NCI-H1105 treated with DMSO at 0.1 percent for 48 hours (cell line): ENCODE data around the gene CCER1.
A peak's percentile ranks its signal among the peaks of the same experiment; 100 is the strongest.

Experiments
- DNase-seq: peaks from one replicate; lab custom pipeline; 2025; lab: John Stamatoyannopoulos, UW

CCER1 gene

DNA sequence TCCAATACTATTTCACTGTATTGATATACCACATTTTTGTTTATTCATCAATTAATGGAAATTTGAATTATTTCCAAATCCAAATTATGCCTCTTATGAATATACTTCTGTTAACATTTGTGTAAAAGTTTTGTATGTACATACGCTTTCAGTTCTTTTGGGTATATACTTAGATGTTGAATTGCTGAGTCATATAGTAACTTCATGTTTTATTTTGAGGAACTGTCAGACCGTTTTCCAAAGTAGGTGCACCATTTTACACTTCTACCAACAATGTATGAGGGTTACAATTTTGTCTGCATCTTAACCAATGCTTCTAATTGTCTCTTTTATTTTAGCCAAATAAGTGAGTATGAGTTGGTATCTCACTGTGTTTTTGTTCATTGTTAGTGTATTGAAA is 10.2 kb upstream of the CCER1 start:
- DNase-seq = no peak

DNA sequence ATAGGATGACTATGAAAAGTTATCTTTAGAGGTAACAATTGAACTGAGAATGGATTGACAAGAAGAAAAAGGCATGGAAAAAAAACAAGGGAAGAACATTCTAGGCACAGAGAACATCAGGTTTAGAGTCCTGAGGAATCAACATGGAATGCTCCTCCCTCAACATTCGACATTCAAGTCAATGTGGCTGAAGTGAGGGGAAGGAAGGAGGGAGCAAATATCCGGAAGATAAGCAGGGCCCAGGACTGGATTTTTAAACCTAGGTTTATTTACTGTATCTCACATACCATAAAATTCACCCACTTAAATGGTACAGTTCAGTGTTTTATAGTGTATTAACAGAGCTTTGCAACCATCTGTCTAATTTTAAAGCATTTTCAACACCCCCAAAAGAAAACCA is 9.6 kb upstream of the CCER1 start:
- no peak for DNase-seq

DNA sequence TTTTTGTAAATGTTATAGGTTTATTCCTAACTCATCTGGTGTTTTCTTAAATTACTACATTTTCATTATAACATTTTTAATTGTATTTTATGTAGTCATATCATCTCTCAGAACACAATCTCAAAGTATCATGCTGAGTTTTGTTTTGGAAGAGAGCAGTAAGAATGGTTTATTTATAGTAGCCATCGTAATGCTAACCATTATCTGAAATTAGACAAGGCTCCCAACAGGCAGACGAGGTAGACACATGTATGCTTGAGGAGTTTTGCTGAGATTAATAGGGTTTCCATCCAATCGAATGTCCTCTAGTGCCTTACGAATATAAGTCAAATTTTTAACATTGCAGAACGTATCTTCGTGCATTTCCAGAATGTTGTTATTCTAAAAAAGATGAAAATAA is 9.0 kb upstream of the CCER1 start:
- DNase-seq = no peak

DNA sequence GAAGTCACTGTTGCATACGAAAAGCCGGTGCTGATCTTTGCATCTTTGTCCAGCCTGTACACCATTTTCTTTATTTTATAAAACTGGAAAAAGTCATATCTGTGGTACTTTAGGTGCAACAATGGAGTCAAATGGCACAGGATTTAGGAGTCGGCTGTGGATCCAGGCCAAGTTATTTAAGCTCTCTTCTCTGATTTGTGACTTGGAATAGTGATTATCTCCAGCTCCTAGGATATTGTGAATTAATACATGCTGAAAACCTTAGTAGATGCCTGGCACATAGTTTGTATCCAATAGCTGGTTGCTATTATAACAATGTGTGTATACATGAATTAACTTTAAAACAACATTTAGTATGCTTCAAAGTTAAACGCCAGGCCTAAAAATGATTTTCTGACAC is 6.2 kb upstream of the CCER1 start:
- no peak for DNase-seq

DNA sequence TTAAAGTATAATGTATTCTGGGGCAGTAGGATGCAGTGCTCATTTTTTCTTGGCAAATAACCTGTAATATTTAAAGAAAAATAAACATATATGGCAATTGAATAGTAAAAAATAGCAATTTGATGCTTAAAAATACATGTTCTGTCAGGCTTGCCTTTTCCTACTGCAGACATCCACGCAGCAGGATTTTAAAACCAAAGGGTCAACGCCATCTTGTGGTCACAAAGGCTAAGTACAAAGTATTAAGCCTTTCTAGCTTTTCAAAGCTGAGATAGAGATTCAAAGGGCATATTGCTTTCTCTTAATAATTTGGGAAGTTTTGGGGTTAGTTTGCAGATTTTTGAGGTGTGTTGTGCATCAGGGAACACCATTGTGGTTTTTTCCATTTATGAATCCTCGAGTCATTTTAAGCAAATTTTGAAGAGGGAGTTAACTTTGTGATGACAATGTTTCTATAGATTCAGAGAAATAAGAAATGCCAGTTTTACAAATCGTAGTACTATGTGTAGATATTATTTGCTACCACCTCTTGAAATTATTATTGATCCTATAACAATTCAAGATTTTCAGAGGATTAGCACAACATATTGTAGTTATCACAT is 4.7 kb upstream of the CCER1 start:
- DNase-seq = peak; percentile 63

DNA sequence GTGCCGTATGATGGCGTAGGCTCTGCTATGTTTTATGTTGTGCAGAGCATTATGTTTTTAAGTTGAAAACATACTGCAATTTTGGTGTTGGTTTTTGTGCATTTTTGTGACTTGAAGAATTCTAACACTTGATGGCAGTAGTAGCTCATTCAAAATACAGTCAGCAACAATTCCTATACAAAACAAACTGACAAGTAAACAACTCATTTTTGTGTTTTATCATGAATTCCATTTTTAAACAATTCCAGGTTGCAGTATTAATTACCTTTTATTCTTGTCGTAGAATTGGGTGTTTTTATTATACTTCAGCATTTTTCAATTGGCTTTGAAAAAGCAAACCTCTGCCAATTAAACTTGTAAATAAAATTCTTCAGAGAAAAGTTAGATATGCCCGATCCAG is 4.1 kb upstream of the CCER1 start:
- DNase-seq = no peak

DNA sequence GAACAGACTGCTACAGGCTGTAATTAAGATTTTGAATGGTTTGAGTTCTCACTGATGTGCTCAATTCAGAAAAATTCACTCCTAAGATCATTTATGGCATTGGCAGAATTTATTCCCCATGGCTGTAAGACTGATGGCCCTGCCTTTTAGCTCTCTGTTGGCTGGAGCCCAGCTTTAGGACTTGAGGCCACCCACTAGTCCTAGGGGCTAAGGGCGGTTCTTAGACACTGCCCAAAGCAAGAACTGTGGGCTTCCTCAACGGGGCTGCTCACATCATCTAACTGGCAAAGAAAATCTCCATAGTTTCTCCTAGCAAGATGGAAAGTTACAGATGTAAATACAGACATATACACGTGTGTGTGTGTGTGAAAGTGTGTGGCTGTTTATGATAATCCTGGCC is 3.4 kb upstream of the CCER1 start:
- DNase-seq = no peak

DNA sequence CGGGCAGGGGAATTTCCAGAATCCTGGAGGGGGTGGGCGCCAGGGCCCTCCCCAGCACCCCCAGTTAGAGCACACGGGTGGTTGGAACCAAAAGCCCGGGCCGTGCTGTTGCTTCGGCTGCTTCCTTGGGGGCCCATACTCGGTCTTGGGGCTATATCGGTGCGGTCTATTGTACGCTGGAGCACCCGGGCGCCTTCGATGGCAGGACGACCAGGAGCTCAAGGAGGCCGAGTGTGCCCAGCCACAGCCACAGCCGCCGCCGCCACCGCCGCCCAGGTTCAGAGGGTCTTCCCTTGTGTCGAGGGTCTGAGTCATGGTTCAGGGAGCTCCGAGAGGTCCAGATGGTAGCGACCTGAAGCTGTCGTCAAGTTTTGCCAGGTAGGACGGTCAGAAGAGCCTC is 548 bp downstream of the CCER1 start:
- DNase-seq = no peak

DNA sequence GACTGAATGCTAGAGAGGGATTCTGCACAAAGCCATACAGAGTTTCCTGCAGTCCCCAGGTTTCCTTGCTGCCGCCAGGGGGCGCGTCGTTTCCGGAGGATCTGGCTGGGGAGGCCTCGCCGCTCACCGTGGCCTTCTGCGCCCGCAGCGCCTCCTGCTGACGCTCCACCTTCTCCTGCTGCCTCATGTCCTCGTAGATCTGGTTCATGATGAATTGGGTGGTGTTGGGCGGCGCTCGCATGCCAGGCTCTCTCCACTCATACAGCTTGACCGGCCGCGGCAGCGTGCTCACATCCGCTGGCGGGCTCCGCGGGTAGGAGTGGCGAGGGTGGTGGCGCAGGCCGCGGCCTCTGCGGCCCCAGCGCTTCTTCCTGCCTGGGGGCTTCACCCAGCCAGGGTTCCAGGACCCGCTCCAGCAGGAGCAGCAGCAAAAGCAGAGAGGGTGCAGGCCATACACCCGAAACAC is 987 bp downstream of the CCER1 start:
- no peak for DNase-seq

DNA sequence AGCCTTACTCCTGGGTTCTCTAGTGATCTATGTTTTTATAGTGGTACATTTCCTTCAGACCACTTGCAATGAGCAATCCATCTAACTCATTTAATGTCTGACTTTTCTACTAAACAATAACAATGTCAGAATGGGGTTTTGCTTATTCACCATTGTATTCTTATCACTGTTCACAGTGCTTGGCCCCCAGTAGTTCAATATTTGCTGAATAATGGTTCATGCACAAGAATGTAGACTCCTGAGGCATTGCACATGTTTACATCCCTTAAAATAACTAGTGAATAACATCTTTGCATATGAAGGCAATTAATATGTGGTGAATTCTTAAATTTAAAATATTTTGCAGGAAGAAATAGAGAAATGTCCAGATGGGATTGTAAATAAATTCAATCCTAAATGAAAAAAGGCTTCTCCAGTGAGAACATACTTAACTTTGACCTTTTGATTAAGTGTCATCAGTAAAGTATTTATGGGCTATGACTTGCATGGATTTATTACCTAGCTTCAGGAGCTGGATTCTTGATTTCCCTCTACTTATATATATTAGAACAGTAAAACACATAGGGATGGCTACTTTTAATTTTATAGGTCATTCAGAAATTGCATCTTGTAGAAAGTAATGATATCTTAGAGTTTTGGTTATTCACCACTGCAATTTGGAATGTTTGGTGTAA is 3.4 kb downstream of the CCER1 start:
- no peak for DNase-seq

DNA sequence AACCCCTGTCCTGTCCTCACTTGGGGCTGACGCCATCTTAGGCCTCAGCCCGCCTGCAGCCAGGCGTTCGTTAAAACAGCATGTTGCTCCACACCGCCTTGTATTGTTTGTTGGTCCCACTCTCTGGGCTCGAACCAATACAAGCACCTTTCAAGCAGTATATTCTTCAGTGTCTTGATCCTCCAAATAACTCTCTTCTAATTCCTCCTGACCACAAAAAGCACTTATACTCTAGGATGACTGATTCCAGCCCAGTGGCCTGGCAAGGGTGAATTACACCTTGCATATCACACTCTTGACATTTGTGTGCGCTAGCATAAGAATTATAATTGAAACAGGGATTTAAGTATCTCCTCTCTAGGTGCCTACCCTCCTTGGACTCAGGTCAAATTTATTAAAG is 7.1 kb downstream of the CCER1 start:
- DNase-seq = no peak

DNA sequence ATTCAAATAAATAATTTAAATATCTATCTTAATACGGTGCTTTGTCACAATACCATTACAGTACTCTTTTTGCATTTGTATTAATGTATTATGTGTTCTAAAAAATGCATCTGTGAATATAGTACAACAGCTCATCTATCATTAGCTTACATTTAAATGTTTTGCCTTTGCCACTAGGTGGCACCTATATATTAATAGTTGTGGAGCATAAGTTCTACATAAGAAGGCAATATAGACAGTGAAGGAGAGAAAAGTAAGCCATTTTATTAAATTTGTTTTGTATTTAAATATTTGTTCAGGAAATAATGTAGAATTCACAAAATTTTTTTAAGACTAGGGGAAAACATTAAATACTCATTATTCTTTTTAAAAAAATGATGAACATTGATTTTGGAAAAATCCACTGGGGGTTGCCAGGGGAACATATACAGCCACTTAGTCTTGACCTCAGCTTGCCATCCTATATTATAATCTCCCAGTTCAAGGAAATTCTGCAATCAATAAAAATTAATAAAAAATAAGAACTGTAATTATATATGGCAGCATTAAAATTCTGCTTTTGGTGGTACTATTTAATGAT is 9.8 kb downstream of the CCER1 start:
- DNase-seq = peak; percentile 70

DNA sequence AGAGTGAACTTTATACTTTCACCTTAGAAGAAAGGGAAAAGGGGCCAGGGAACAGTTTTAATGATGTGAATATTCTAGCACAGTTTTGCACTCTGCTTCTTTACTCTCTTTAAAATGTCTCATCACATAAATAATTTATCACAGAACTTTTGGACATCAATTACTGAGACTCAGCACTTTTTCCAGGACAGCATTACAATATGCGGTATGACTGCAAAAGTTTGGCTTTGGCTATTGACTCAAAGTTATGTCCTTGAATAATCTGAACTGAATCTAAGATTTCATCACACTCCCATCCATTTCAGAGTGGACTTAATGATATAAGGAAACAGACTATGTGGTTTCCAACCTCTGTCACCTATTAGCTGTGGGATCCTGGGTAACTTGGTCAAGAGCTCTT is 11.7 kb downstream of the CCER1 start:
- DNase-seq = no peak

DNA sequence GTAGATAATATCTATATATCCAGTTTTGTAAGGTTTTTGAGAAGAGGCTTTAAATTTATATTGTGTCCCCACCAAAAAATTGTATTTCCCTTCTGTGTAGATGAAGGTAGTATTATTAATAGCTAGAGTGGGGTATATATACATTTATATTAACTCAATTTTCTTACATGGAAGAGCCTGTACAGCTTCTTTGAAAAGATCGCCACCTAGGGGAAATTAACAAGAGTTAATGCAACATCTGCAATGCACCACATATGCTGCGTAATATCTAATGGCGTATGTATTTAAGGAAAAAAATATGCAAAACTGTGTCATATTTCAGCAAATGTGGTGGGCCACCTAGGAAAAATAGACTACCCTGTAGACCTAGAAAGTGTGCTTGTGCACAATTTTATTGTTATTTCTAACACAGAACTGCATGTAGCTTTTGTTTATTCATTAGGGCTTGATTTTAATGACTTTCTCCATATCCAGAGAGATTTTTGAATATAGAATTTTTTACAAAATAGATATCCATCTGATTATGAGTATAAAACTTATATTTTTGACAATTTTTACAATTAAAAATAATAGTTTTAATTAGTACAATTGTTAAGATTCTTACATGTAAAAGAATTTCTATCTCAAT is 14.0 kb downstream of the CCER1 start:
- DNase-seq = peak; percentile 79

DNA sequence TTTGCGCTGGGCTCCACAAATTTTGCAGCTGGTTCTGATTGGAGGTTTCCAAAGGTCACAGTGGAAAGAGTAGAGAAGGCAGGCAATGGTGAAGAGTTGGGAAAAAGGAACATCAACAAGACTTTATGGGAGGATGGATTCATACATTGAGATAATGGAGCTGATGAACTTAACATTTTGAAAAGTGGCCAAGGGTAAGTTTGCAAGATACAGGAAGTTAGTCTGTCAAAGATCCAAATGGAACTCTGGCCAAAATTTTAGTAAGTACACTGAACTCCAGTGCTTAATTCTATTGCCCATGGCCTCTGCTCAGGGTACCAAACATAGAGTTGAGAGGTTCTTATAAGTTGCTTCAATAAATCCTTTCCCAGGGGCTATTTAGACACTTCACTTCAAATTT is 15.6 kb downstream of the CCER1 start:
- DNase-seq = no peak

DNA sequence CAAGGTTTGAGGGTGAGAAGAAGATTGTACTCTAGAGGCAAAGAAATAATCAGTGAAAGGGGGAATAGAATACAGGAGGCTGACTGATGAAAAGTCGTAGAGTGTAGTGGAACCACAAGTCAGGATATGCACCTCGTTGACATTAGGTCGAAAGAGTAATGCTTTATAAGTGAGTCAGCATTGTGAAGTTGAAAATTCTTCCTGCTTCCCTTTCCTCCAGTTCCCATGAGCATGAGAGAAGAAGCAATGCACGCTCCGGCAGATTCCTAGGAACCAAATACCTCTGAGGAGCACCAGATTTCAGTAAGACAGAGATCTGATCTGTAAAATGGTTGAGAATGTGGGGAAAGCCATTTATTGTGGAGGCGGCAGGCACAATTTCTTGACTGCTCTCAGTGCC is 16.5 kb downstream of the CCER1 start:
- no peak for DNase-seq

DNA sequence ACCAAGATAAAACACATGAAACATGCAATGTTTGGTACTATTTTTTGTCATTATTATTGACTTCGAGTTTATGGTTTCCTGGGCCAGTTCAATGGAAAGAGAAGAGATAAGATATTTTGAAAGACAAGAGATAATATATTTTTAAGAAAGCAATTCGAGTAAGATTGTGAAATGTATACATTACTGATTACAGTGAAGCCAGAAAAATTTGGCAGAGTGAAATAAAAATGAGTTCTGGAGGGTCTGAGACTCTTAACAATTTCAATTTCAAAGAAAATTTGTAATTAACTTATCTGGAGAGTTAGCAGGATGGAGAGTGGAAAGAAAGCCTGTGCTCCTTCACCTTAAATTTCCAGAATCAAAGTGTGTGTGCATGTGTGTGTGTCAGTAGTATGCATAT is 17.3 kb downstream of the CCER1 start:
- no peak for DNase-seq

DNA sequence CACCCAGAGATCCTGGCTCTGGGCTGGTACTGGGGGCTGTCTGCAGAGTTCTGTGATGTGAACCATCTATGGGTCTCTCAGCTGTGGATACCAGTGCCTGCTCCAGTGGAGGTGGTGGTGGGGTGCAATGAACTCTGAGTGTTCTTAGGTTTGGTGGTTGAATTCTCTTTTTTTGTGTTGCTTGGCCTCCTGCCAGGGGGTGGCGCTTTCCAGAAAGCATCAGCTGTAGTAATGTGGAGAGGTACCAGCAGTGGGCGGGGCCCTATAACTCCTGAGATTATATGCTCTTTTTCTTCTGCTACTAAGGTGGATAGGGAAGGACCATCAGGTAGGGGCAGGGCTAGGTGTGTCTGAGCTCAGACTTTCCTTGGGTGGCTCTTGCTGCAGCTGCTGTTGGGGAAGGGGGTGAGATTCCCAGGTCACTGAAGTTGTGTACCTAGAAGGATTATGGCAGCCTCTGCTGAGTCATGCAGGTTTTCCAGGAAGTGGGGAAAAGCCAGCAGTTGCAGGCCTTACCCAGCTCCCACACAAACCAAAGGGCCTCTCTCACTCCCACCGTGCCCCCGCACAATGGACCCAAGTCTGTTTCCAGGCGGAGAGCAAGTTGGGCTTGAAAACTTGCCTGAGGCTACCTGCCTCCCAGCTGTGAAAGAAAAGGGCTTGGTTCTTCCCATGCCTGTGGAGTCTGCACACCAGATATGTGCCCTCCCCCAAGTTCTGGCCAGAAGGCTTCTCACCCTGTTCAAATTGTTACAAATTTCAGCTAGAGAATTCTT is 18.6 kb downstream of the CCER1 start:
- DNase-seq = no peak

DNA sequence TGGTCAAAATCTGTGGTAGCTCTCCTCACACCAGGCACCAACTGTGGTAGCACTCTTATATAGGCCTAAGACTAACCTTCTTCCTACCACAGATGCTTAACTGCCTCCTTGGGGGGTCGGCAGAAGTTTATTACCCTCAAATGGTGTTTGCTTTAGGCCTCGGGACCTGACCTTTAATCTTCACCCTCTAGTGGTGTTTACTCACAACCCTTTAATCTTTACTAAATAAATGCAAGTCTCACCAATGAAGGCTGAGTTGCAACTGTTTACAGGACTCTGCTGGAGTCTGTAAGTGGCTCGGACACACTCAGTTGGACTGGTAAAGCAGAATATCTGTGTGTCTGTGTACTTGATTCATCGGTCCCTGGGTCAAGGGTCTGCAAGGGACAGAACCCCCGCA is 29.4 kb downstream of the CCER1 start:
- DNase-seq = no peak

DNA sequence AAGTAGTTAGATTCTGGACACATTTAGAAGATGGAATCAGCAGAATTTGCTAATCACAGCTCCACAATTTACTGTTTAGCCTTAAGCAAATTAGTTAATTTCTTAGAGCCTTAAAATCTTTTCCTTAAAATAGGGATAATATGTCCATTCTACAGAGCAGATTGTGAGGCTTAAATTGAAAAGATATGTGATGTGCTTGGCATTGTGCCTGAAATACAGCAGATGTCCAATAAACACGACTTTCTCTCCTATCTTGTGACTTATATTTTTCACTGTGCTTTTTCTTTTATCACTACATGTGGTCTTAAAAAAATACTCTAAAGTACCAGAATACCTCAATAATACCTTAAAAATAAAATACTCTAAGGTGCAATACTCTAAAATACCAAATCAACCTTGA is 30.6 kb downstream of the CCER1 start:
- DNase-seq = no peak

DNA sequence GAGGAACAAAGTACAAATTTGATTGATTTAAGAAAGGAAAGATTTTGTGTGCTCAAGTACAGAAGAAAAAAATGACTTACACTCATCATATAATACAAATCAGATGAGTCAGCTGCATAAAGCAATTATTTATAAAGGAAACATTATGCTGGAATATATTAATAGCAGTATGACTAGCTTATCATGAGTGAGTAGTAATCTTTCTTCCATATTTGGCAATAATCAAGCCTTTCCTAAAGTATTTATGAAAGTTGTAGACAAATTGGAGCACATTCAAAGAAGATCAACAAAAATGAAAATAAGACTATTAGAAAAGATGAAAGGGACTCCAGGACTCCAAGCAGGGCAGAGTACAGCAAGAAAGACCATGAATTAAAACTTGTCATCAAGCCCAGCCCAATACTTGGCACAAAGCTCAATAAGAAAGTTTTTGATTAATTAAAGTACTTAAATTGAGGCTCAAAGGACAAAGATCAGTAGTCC is 32.8 kb downstream of the CCER1 start:
- no peak for DNase-seq

DNA sequence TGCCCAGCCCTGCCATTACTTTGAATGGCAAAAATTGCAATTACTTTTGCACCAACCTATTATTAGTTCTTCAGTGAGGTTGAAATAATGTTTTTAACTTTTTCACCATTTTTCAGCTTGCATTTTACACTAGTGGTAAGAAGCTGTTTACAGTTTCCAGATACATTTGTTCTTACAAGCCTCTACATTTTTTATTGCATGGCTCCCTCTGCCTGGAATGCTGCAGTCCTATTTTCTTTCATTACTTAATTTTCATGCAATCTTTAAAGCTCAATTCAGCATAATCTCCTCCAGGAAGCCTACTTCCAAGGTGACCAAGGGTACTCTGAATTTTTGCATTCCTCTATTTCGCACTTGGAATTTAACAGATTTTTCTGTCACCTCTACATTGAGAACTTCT is 33.4 kb downstream of the CCER1 start:
- no peak for DNase-seq
